GM15510 (cell line): ENCODE measurements around the gene KRTAP4-4.
"Not testable (repeated sequence)": the region's sequence is repeated elsewhere in the genome, so short reads cannot be mapped to it uniquely, and the experiment has no call there.

Source experiments
- POLR2A ChIP-seq: IDR thresholded peaks from 3 replicates; pipeline ENCODE4 v1.6.1; 2011; ENCODE audit warnings: borderline replicate concordance; ENCODE audit not compliant: insufficient read length; ENCODE audit errors: extremely low read depth

KRTAP4-4 gene

DNA sequence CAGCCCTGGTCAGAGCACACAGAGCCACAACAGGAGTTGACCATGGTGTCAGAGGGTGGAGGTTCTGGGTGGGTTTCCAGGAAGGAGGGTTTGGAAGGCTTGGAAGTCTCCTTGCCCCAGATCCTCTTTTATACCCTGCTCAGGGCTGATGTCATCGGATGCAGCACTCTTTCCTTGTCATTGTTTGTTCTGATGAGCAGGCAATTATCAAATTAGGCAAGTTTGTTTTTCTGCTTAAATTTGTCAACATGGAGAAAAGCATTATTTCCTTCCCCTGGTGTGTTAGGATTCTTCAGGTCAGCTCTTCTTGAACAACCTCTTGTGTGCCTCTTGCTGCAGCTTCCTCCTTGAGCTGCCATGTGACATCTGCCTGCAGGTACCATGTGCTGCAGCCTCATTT is at the start of gene KRTAP4-4:
TSS of gene KRTAP4-4 (minus strand) at position 101 of the 400 bp plus-strand sequence. CDS start at position 44, 57 bp downstream.
- no peak for TF ChIP-seq POLR2A

DNA sequence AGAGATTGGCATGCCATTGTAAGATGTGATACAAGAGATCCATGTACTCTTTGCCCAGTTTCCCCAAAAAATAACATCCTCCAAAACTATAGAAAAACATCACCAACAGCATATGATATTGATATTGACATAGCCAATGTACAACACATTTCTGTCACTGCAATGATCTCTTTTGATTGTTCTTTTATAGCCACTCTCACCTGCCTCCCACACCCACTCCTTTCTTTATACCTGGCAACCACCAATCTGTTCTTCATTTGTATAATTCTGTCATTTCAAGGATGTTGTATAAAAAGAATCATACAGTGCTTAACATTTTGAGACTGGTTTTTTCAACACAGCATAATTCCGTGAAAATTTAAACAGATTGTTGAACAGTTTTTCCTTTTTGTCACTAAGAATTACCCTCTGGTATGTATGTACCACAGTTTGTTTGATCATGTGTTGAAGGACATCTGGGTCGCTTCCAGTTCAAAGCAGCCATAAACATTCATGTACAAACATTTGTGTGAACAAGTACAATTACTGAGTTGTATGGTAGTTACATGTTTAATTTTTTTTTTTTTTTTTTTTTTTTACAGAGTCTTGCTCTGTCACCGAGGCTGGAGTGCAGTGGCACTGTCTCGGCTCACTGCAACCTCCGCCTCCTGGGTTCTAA is 39.0 kb upstream of the KRTAP4-4 start:
- no peak for TF ChIP-seq POLR2A

DNA sequence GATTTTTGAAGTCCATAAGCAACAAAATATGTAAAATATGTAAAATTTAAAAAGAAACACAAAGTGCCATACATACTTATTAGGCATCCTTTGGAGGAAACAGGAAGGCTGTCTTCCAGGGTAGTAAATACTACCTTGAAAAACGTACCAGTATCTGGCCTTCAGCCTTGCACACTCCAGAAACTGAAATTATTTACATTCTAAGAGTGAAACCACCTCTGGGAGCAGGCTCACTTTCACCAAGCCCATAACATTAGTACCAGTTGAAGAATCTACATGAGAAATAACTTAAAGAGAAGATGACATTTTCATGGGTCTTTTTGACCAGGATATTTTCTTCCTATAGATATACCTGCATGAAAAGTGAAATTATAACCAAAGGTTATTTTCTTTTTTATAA is 35.5 kb upstream of the KRTAP4-4 start:
- no peak for TF ChIP-seq POLR2A

DNA sequence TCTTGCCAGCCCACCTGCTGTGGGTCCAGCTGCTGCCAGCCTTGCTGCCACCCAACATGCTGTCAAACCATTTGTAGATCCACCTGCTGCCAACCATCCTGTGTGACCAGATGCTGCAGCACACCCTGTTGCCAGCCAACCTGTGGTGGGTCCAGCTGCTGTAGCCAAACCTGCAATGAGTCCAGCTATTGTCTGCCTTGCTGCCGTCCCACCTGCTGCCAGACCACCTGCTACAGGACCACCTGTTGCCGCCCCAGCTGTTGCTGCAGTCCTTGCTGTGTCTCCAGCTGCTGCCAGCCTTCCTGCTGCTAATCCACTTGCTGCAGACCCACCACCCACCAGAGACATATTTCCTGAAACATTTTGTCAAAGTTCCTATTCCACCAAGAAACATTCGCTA is 29.8 kb upstream of the KRTAP4-4 start:
- TF ChIP-seq POLR2A, result no peak

DNA sequence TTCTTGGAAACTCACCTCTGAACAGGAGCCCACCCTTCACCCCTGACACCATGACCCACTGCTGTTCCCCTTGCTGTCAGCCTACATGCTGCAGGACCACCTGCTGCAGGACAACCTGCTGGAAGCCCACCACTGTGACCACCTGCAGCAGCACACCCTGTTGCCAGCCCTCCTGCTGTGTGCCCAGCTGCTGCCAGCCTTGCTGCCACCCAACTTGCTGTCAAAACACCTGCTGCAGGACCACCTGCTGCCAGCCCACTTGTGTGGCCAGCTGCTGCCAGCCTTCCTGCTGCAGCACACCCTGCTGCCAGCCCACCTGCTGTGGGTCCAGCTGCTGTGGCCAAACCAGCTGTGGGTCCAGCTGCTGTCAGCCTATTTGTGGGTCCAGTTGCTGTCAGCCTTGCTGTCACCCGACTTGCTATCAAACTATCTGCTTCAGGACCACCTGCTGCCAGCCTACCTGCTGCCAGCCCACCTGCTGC is 29.3 kb upstream of the KRTAP4-4 start, which contains the start of gene KRTAP9-1:
TSS of gene KRTAP9-1 (plus strand) at position 51 of the 482 bp plus-strand sequence. CDS start at position 51, 0 bp downstream.
- not testable (repeated sequence) for TF ChIP-seq POLR2A

DNA sequence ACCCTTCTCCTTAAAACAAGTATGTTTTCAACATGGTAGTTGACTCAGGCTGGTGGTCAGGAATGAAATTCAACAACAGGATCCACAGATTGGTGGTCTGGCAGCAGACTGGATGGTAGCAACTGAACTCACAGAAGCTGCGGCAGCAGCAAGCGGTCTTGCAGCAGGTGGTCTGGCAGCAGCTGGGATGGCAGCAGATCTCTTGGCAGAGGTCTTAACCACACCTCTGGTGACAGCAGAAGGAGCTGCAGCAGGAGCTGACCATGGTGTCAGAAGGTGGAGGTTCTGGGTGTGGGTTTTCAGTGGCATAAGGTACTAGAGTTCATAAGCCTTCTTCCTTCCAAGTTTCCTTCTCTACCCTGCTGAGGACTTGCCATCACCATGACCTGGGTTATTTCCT is 26.3 kb upstream of the KRTAP4-4 start:
- TF ChIP-seq POLR2A, result no peak

DNA sequence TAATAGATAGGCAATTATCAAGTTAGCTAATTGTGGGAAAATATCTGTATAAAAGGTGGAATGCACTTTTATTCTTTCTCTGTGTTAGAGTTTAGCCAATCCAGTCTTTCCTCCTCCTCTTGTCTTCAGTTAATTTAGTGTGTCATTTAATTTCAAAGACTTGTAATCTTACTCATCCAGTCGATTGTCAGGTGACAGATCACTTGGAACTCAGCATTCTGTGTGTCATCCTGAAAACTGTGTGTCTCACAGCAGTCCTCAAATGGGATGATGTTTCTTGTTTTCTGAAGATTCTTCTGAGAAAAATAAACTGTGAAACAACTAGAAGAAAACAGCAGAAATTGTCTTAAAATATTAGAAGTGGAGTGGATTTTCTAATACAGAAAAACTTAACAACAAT is 24.5 kb upstream of the KRTAP4-4 start:
- no peak for TF ChIP-seq POLR2A

DNA sequence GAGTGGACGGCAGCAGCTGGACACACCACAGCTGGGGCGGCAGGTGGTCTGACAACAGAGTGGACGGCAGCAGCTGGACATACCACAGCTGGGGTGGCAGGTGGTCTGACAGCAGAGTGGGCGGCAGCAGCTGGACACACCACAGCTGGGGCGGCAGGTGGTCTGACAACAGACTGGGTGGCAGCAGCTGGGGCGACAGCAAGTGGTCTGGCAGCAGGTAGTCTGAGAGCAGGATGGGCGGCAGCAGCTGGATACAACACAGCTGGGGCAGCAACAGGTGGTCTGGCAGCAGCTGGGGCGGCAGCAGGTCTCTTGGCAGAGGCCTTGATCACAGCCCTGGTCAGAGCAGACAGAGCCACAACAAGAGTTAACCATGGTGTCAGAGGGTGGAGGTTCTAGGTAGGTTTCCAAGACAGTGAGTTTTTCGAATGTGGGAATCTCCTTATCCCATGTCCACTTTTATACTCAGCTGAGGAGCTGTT is 24.0 kb upstream of the KRTAP4-4 start, which contains the start of gene KRTAP4-1:
TSS of gene KRTAP4-1 (minus strand) at position 432 of the 482 bp plus-strand sequence. CDS start at position 375, 57 bp downstream.
- TF ChIP-seq POLR2A, result no peak

DNA sequence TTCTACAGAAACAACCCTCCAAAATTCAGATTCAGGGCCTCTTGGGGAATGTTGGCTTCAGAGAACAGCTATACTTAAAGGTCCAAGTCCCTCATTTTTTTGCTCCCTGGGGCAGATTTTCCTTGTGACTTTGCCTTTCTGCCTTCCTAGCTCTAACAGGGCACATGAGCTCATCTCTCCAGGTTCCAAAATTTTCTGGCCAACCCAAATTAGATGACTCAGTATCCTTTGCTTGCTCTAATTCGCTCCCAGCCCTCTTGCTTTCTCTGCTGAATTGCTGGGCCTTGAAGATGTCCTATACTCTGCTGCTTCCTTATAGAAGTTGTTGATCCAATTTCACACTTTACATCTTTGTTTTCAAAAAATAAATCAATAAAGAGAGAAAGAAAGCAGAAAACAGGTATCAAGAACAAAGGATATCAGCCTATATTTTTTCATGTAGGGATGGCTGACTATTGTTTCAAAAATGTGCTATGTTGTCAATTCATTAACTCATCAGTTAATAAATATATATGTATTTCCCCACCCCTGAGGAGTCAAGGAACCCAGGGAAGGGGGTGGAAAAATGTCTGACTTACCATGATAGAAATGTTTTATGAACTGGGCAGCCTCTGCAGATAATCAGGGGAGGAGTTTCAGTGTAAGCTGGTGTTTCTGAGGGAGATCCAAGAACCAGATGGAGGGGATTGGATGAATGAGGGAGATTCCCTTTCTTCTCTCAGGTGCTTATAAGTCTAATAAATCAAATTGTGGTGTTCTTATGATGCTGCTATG is 18.5 kb upstream of the KRTAP4-4 start:
- no peak for TF ChIP-seq POLR2A

DNA sequence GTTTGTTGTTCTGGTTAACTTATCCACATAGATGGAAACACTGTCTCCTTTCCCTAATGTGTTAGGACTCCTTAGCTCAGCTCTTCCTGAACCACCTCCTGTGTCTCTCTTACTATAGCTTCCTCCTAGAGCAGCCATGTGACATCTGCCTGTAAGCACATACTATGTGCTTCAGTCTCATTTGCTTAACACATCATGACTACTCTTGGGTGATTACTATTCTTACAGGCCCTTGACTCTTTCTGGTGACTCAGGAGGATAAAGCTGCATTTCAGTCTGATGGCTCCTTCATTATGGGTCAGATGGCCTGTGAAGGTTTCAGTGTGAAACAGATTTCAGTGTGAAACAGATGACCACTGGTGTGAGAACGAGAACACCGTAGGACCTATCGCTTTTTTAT is 17.8 kb upstream of the KRTAP4-4 start:
- no peak for TF ChIP-seq POLR2A

DNA sequence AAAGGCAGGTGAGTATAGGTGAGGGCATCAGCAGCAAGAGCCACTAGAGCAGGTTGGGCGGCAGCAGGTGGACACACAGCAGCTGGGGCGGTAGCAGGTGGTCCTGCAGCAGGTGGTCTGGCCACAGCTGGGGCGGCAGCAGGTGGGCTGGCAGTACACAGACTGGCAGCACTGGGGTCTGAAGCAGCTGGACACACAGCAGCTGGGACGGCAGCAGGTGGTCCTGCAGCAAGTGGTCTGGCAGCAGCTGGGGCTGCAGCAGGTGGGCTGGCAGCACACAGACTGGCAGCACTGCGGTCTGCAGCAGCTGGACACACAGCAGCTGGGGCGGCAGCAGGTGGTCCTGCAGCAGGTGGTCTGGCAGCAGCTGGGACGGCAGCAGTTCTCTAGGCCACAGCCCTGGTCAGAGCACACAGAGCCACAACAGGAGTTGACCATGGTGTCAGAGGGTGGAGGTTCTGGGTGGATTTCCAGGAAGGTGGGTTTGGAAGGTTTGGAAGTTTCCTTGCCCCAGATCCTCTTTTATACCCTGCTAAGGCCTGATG is 17.3 kb upstream of the KRTAP4-4 start, which contains the start of gene KRTAP4-2:
TSS of gene KRTAP4-2 (minus strand) at position 495 of the 545 bp plus-strand sequence. CDS start at position 438, 57 bp downstream.
- no peak for TF ChIP-seq POLR2A

DNA sequence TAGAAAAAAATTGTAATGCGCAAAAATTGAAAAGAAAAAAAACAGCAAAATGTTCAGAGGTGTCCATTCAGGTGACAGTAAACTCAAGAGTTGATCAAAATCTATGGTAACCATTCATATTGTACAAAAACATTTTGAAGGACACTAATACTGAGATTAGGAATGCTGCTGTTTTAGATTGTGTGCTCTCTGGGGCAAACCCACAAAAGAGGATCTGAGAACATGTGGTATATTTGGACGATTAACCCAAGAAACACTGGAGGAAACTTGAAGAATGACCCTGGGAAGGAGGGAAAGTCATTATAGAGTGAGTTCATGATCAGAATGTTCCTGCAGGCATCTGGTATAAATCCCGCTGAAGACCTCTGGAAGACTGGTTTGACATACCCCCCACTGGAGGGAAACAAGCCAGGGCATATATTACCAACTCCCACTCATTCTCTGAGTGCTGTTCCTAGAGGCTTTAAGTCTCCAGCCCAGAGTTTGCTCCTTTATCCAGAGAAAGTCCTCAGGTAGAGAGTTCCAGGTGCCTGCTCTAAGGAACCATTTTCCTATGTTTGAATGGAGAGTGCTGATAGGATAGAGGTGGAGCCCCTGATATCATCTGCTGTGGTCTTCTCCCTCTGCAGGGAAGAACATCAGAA is 16.3 kb upstream of the KRTAP4-4 start:
- no peak for TF ChIP-seq POLR2A

DNA sequence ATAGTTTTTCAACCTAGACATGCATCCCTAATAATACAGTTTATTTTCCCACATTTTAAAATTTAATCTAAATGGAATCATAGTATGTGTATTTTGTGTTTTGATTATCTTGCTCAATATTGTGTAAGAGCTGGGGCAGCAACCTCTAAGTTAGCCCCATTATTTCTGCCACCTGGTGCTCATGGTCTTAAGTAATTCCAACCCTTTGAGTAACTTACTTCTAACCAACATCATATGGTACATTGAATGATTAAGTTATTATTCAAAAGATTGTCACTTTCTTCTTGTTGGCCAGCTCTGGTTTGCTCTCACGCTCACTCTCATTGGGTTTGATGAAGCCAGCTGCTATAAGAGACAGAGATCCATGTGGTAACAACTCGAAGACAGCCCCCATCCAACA is 11.3 kb upstream of the KRTAP4-4 start:
- no peak for TF ChIP-seq POLR2A

DNA sequence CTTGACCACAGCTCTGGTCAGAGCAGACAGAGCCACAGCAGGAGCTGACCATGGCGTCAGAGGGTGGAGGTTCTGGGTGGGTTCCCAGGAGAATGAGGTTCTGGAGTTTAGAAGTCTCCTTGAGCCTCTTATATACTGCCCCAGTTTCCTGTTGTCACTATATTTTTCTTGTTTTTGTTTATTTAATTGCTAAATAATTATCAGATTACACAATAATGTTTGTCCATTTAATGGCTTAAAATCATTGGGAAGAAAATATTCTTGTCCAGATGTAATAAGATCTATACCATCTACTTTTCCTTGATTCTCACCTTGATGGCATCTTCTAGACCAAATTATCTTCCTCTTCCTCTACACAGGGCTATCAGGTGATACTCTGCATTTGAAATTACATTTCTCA is 7.6 kb upstream of the KRTAP4-4 start, which contains the start of gene KRTAP4-3:
TSS of gene KRTAP4-3 (minus strand) at position 101 of the 400 bp plus-strand sequence. CDS start at position 52, 49 bp downstream.
- no peak for TF ChIP-seq POLR2A
